GOT3 (cell line): ENCODE results near the gene GEMIN5.
"Not testable (repeated sequence)": the region's sequence is repeated elsewhere in the genome, so short reads cannot be mapped to it uniquely, and the experiment has no call there.

Source experiments
- DNase-seq: peaks from one replicate; lab custom pipeline; 2025; ENCODE audit warnings: mixed read lengths; lab: John Stamatoyannopoulos, UW

Gene GEMIN5, protein sequence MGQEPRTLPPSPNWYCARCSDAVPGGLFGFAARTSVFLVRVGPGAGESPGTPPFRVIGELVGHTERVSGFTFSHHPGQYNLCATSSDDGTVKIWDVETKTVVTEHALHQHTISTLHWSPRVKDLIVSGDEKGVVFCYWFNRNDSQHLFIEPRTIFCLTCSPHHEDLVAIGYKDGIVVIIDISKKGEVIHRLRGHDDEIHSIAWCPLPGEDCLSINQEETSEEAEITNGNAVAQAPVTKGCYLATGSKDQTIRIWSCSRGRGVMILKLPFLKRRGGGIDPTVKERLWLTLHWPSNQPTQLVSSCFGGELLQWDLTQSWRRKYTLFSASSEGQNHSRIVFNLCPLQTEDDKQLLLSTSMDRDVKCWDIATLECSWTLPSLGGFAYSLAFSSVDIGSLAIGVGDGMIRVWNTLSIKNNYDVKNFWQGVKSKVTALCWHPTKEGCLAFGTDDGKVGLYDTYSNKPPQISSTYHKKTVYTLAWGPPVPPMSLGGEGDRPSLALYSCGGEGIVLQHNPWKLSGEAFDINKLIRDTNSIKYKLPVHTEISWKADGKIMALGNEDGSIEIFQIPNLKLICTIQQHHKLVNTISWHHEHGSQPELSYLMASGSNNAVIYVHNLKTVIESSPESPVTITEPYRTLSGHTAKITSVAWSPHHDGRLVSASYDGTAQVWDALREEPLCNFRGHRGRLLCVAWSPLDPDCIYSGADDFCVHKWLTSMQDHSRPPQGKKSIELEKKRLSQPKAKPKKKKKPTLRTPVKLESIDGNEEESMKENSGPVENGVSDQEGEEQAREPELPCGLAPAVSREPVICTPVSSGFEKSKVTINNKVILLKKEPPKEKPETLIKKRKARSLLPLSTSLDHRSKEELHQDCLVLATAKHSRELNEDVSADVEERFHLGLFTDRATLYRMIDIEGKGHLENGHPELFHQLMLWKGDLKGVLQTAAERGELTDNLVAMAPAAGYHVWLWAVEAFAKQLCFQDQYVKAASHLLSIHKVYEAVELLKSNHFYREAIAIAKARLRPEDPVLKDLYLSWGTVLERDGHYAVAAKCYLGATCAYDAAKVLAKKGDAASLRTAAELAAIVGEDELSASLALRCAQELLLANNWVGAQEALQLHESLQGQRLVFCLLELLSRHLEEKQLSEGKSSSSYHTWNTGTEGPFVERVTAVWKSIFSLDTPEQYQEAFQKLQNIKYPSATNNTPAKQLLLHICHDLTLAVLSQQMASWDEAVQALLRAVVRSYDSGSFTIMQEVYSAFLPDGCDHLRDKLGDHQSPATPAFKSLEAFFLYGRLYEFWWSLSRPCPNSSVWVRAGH (N-terminal part only)

GRCh38 chr5:154937718-154938466 is at the start of gene GEMIN5:
Gene GEMIN5 (minus strand): TSS chr5:154938211. CDS start chr5:154938133, 78 bp downstream.
- DNase-seq = peak; percentile 44

DNA sequence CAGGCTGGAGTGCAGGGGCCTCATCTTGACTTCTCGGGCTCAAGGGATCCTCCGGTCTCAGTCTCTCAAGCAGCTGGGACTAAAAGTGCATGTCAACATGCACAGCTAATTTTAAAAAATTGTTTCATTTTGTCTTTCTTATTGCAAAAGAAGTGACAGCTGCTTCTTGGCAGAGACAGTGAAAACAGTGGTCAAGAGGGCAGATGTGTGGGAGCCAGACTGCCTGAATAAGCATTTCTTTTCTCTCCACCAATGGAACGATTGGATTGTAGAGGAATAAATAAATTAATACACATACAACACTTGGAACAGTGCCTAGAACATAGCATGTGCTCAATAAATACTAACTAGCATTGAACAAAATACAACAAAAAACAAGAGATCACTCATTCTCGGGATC is 48.1 kb upstream of the GEMIN5 start:
- no peak for DNase-seq

GRCh38 chr5:154984946-154985516 is 47.0 kb upstream of the GEMIN5 start:
- DNase-seq = no peak

DNA sequence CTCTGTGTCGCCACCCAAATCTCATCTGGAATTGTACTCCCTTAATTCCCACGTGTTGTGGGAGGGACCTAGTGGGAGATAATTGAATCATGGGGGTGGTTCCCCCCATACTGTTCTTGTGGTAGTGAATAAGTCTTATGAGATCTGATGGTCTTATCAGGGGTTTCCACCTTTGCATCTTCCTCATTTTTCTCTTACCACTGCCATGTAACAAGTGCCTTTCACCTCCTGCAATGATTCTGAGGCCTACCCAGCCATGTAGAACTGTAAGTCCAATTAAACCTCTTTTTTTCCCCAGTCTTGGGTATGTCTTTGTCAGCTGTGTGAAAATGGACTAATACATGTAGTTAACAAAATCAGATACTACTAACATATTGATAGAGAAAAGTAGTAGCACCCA is 40.3 kb upstream of the GEMIN5 start:
- not testable (repeated sequence) for DNase-seq

DNA sequence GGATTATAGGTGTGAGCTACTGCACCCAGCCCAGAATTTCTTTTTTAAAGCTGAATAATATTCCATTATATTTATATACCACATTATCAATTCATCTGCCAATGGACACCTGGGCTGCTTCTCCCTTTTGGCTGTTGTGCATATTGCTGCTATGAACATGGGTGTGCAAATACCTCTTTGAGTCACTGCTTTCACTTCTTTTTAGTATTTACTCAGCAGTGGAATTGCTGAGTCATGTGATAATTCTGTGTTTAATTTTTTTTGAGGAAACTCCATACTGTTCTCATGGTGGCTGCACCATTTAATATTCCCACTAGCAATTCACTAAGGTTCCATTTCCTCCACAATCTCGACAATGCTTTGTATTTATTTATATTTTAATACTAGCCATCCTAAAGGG is 39.4 kb upstream of the GEMIN5 start:
- no peak for DNase-seq

DNA sequence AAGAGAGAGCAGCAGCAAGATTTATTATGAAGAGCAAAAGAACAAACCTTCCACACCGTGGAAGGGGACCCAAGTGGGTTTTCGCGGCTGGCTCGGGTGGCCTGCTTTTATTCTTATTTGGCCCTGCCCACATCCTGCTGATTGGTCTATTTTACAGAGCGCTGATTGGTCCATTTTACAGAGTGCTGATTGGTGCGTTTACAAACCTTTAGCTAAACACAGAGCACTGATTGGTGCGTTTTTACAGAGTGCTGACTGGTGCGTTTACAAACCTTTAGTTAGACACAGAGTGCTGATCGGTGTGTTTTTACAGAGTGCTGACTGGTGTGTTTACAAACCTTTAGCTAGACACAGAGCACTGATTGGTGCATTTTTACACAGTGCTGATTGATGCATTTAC is 38.1 kb upstream of the GEMIN5 start:
- not testable (repeated sequence) for DNase-seq

GRCh38 chr5:154972476-154973080 is 34.6 kb upstream of the GEMIN5 start:
- no peak for DNase-seq

DNA sequence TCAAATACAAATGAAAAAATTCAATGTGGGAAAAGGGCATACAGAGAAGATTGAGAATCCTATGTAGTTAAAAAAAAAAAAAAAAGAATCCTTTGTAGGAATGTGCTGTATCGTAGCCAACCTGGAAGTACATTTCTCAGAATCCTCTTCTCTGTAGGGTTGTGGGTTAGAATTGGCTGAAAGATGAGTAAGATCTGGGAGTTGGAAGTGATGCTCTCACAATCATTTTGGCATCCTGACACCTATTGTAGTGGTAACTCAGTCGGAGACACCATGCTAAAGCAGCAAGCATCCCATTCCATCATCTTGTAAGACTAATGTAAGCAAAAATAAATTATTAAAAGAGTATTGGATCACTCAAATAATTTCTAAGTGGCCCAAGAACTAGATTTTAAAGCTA is 33.5 kb upstream of the GEMIN5 start:
- DNase-seq = no peak

DNA sequence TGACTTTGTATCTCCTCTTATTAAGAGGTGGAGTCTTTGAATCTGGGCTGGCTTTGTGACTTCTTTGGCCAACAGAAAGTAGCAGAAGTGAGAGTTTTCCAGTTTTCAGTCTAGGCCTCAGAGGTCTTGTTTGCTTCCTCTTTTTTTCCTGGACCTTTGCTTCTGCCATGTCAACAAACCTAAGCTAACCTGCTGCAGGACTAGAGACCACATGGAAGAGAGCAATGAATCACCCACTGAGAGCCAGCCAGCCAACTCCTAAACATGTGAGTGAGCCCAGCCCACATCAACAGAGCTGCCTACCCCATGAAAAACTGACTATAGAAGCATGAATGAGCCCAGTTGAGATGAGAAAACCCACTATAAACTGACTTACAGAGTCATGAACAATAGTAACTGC is 32.7 kb upstream of the GEMIN5 start:
- DNase-seq = no peak

DNA sequence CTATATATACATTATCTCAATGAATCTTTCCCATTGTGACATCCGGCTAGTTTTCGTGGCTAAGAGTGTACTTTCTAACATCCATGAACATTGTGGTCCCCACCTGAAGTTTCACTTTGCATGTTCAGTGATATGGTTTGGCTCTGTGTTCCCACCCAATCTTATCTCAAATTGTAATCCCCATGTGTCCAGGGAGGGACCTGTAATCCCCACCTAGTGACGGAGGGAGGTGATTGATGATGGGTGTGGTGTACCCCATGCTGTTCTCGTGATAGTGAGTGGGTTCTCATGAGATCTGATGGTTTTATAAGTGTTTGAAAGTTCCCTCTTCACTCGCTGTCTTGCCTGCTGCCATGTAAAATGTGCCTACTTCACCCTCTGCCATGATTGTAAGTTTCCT is 30.9 kb upstream of the GEMIN5 start:
- DNase-seq = no peak

- no peak for DNase-seq
Observed at GRCh38 chr5:154967421-154968024, 29.5 kb upstream of the GEMIN5 start.

DNA sequence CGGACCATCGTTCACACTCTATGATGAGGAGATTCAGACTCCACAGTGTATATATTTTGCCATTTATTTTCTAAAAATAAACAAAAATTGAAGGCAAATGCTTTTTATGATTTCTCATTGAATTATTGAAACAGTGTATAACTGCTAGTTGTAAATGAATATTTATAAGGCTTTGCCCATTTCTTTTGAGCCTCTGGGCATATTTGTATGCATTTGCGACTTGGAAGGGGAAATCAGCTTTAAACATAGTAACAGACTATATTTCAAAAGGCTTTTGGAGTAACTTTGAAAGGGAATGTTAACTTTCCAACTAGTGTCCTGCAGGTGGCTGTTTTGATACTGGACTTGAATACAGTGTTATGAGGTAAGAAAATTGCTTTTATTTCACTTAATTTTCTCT is 28.9 kb upstream of the GEMIN5 start:
- DNase-seq = no peak

DNA sequence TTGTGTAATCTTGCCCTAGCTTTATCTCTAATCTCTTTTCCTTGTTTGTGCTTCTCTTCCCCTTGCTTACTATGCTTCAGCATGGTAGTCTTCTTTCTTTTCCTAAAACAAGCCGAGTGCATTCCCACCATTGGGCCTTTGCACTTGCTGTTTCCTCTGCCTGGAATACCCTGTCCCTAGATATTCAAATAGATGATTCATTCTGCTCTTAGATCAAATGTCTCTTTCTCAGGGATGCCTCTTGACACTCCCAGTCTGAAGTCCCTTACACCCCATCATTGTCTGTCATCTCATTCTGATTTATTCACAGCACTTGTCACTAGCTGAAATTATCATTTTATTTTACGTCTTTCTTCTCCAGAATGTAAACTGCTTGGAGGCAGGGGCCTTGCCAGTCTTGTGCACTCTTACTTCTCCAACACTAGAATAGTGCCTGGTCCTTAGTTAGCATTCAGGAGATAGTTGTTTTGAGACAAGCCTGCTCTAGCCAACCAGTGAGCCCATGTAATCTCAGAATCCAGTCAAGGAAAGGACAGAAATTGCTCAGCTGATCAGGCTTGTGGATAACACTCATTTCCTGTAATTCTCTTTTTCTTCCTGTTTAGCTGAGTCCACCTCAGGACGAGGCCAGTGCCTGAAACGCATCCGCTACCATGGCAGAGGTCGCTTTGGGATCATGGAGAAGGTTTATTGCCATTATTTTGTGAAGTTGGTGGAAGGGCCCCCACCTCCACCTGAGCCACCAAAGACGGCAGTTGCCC is 28.2 kb upstream of the GEMIN5 start:
- DNase-seq = no peak

GRCh38 chr5:154962494-154962893 is 24.5 kb upstream of the GEMIN5 start:
- no peak for DNase-seq

DNA sequence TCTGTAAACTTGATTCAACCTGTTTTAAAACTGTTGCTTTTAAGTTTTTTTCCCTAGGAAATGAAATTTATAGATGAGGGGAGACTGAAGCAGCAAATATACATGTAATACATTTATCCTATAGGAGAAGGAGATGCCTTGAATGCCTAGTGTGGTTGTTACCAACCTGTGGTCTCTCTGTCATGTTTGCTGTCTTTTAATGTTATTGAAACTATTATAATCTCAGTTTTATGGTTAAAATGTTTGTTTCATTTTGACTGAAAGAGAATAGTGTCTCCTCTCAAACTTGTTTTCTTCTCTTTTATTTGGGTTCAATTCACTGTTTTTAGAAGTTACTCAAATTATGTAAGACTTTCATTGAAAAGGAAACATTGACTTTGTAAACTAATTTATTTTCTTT is 18.7 kb upstream of the GEMIN5 start:
- DNase-seq = no peak

GRCh38 chr5:154949781-154950180 is 11.8 kb upstream of the GEMIN5 start:
- no peak for DNase-seq

DNA sequence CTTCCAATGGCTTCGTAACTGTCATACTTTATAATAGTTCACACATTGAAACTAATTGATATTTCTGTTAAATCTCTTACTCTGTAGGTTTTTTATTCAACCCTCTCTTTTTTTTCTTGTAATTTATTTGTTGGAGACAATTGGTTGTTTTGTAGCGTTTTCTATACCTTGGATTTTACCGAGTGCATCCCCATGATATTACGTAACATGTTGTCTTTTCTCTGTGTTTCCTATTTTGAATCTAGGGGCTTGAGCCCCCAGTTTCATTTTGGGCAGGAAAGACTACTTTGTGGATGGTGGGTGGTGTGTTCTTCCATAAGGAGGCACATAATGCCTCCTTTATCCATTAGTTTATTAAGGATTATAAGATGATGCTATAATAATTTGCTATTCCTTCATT is 10.3 kb upstream of the GEMIN5 start:
- no peak for DNase-seq

GRCh38 chr5:154947778-154948177 is 9.8 kb upstream of the GEMIN5 start:
- DNase-seq = no peak

GRCh38 chr5:154945695-154946301 is 7.8 kb upstream of the GEMIN5 start:
- no peak for DNase-seq
